PC-9 (cell line): Measurements from ENCODE around the gene GGNBP2. TPM values are rescaled to one million over a fixed set of nuclear protein-coding genes. Genes with fewer than 3 reads are reported as not detected.
A peak's percentile ranks its signal among the peaks of the same experiment; 100 is the strongest.

ENCODE experiments used
- BruUV-seq: library from RNA; stranded (reverse); fragments of 400-500 nt; replicated peaks from 2 replicates; lab custom pipeline; 2021; lab: Mats Ljungman, UMichigan
- CTCF ChIA-PET: fragments of 300-600 bp; sonication (Branson Sonifier 250); formaldehyde crosslinking; loops from one replicate; lab custom pipeline; 2022; ENCODE audit warnings: antibody characterized with exemption; lab: Charles Lee
- POLR2A ChIA-PET: fragments of 300-600 bp; sonication (Branson Sonifier 250); formaldehyde crosslinking; loops from one replicate; lab custom pipeline; 2022; ENCODE audit warnings: antibody characterized with exemption; ENCODE audit not compliant: unreplicated experiment; lab: Charles Lee
- DNase-seq, 2 experiments: peaks; one replicate each; pipeline versions ENCODE4 v3.0.0 to v3.0.0-alpha.2; 2015 to 2022; ENCODE audit warnings: mixed read lengths in 1 of 2
- H2AFZ ChIP-seq: fragments of 200-600 bp; sonication (generic); 2 replicates; pipeline ENCODE4 v1.8.1; 2017; ENCODE audit warnings: antibody characterized with exemption
- H3F3A ChIP-seq: fragments of 200-600 bp; sonication (generic); 2 replicates; pipeline ENCODE4 v1.8.1; 2017; ENCODE audit warnings: antibody characterized with exemption, mild to moderate bottlenecking, low read depth; ENCODE audit not compliant: insufficient read depth
- H3K27ac ChIP-seq: fragments of 200-600 bp; sonication (generic); 2 replicates; pipeline ENCODE4 v1.6.1; 2016; ENCODE audit warnings: mixed run types
- H3K27me3 ChIP-seq: fragments of 200-600 bp; sonication (generic); 2 replicates; pipeline ENCODE4 v1.6.1; 2016; ENCODE audit warnings: low read depth, mixed run types; ENCODE audit not compliant: insufficient read depth
- H3K36me3 ChIP-seq: fragments of 200-600 bp; sonication (generic); 2 replicates; pipeline ENCODE4 v1.6.1; 2016; ENCODE audit warnings: low read depth, mixed run types
- H3K4me1 ChIP-seq: fragments of 200-600 bp; sonication (generic); replicated peaks from 2 replicates; pipeline ENCODE4 v1.6.1; 2016; ENCODE audit warnings: mixed run types; ENCODE audit not compliant: insufficient read depth
- H3K4me2 ChIP-seq: fragments of 200-600 bp; sonication (generic); 2 replicates; pipeline ENCODE4 v1.6.1; 2017; ENCODE audit warnings: mixed run types
- H3K4me3 ChIP-seq: fragments of 200-600 bp; sonication (generic); 2 replicates; pipeline ENCODE4 v1.6.1; 2016; ENCODE audit warnings: mixed run types
- H3K79me2 ChIP-seq: fragments of 200-600 bp; sonication (generic); 2 replicates; pipeline ENCODE4 v1.6.1; 2017; ENCODE audit warnings: low read depth, mixed run types
- H3K9me2 ChIP-seq: fragments of 200-600 bp; sonication (generic); 2 replicates; pipeline ENCODE4 v1.8.1; 2017; ENCODE audit warnings: mild to moderate bottlenecking; ENCODE audit not compliant: insufficient read depth
- H3K9me3 ChIP-seq: fragments of 200-600 bp; sonication (generic); 2 replicates; pipeline ENCODE4 v1.8.1; 2016; ENCODE audit warnings: low read depth; ENCODE audit not compliant: insufficient read depth
- H4K20me1 ChIP-seq: fragments of 200-600 bp; sonication (generic); 2 replicates; pipeline ENCODE4 v1.8.1; 2017; ENCODE audit not compliant: insufficient read depth
- CTCF ChIP-seq: fragments of 200-600 bp; sonication (generic); conservative IDR thresholded peaks from 2 replicates; pipeline ENCODE4 v1.6.1; 2017; ENCODE audit warnings: mixed run types, antibody characterized with exemption, mild to moderate bottlenecking, moderate library complexity
- EZH2 ChIP-seq: fragments of 200-600 bp; sonication (generic); IDR thresholded peaks from 2 replicates; pipeline ENCODE4 v1.8.0; 2017; ENCODE audit warnings: antibody characterized with exemption, low read depth
- intact Hi-C: fragments of 100-400 bp; cut with micrococcal nuclease; formaldehyde crosslinking; loops from one replicate; pipeline ENCODE4 v1.10.0; 2022; ENCODE audit not compliant: unreplicated experiment
- total RNA-seq: library from RNA; stranded (reverse); gene quantifications from 2 replicates; pipeline ENCODE4 v1.2.3, GENCODE V29; 2021

Gene GGNBP2
- total RNA-seq, 1 experiment from 2014 or later, result 51.4 TPM

GRCh38 chr17:36542755-36543154 is 2.0 kb upstream of the GGNBP2 start:
- peaks cover 19% of the 10 kb centered on the region for H4K20me1 ChIP-seq
- H2AFZ ChIP-seq, result no peak overlapping the region
- H3K79me2 ChIP-seq, result peaks cover 56% of the 10 kb centered on the region
- H3K4me2 ChIP-seq, result peak overlapping the region; percentile 83; the same call in 1 of the 2 replicates
- H3K4me1 ChIP-seq, result peaks cover 21% of the 10 kb centered on the region
- BruUV-seq, result no TSS peak
- POLR2A ChIA-PET, result no interaction called here
- no peaks in the 10 kb centered on the region for H3K9me3 ChIP-seq
- no peak overlapping the region for H3K4me3 ChIP-seq
- no peaks in the 10 kb centered on the region for H3K27me3 ChIP-seq
- no peak for TF ChIP-seq EZH2
- no peak for TF ChIP-seq CTCF
- H3K9me2 ChIP-seq, result no peaks in the 10 kb centered on the region
- DNase-seq, result no peak
- peaks cover 18% of the 10 kb centered on the region for H3K36me3 ChIP-seq
- intact Hi-C loops, result no loop called here
- CTCF ChIA-PET, result interaction anchor here (0.6 kb wide), 1 partner anchor 60 kb away, joined by 3 read pairs; no protein-coding TSS in a partner anchor
- no peak overlapping the region for H3K27ac ChIP-seq
- peaks cover 52% of the 10 kb centered on the region for H3F3A ChIP-seq

GRCh38 chr17:36544044-36544306 is 744 bp upstream of the GGNBP2 start:
- Histone ChIP-seq H3K36me3 (peaks cover 20% of the 10 kb centered on the region), H2AFZ (peak overlapping the region; percentile 100), H3K79me2 (peaks cover 61% of the 10 kb centered on the region), H3K27ac (peak overlapping the region; percentile 81), H3K4me1 (peaks cover 27% of the 10 kb centered on the region), H3K27me3 (no peaks in the 10 kb centered on the region), H3K9me3 (no peaks in the 10 kb centered on the region), H3K4me3 (peak overlapping the region; percentile 91), H4K20me1 (peaks cover 30% of the 10 kb centered on the region), H3F3A (peaks cover 52% of the 10 kb centered on the region), H3K9me2 (no peaks in the 10 kb centered on the region), H3K4me2 (peak overlapping the region; percentile 83)
- intact Hi-C loops, result loop anchor here (1.0 kb wide), 1 partner anchor 9 kb away; no protein-coding TSS in a partner anchor
- ChIA-PET POLR2A (interaction anchor here (0.8 kb wide), 1 partner anchor 48 kb away, joined by 3 read pairs; no protein-coding TSS in a partner anchor), CTCF (interaction anchor here (0.9 kb wide), 1 partner anchor 57 kb away, joined by 3 read pairs; the partner anchor contains the start of gene MRM1)
- peak; percentile 35 to 61 for DNase-seq
- TF ChIP-seq CTCF (no peak), EZH2 (no peak)
- no TSS peak for BruUV-seq

GRCh38 chr17:36545077-36545464 is 352 bp downstream of the GGNBP2 start:
- no TSS peak for BruUV-seq
- Histone ChIP-seq H3K9me2 (no peaks in the 10 kb centered on the region), H3K4me3 (peak overlapping the region; percentile 91), H4K20me1 (peaks cover 40% of the 10 kb centered on the region), H3F3A (peaks cover 45% of the 10 kb centered on the region), H3K4me2 (peak overlapping the region; percentile 83), H3K4me1 (peaks cover 27% of the 10 kb centered on the region), H2AFZ (peak overlapping the region; percentile 100), H3K36me3 (peaks cover 20% of the 10 kb centered on the region), H3K27me3 (no peaks in the 10 kb centered on the region), H3K9me3 (no peaks in the 10 kb centered on the region), H3K79me2 (peaks cover 71% of the 10 kb centered on the region), H3K27ac (peak overlapping the region; percentile 81)
- no peak for TF ChIP-seq EZH2
- TF ChIP-seq CTCF, result no peak
- CTCF ChIA-PET, result no interaction called here
- intact Hi-C loops, result no loop called here
- POLR2A ChIA-PET, result interaction anchor here (0.7 to 0.8 kb wide), 2 partner anchors 9 to 10 kb away, joined by 3 read pairs; partner anchors contain the start of gene PIGW
- peak in 1 of 2 experiments; percentile 80 for DNase-seq
